Esophagus muscularis mucosa (tissue), 4 donors: ENCODE results near the gene PLCH2.

Experiments used
- CTCF ChIP-seq, 3 experiments: fragments of 200-600 bp in 2 of 3; fragments of 450-650 bp in 1 of 3; sonication (generic) in 2 of 3; IDR thresholded peaks; one replicate each; pipeline ENCODE4 v1.5.1; 2017 to 2019; ENCODE audit warnings: antibody characterized with exemption in 3 of 3, mild to moderate bottlenecking in 2 of 3, moderate library complexity in 1 of 3
- EP300 ChIP-seq: sonication (generic); formaldehyde crosslinking; IDR thresholded peaks from one replicate; pipeline ENCODE4 v1.6.1; 2017; ENCODE audit warnings: antibody characterized with exemption
- POLR2A ChIP-seq: fragments of 450-650 bp; IDR thresholded peaks from one replicate; pipeline ENCODE4 v1.6.1; 2017; ENCODE audit warnings: antibody characterized with exemption, moderate library complexity, mild to moderate bottlenecking, low read depth

GRCh38 chr1:2532485-2533160 lies 56.5 kb downstream of the PLCH2 start:
- TF ChIP-seq EP300 (no peak), CTCF (IDR thresholded peaks at IDR 0.05) (no peak), POLR2A (no peak)
